SK-N-MC (cell line): ENCODE data around the gene ACKR2.
A peak's percentile ranks its signal among the peaks of the same experiment; 100 is the strongest.

Experiments
- EZH2 ChIP-seq: fragments of 200-600 bp; sonication (generic); IDR thresholded peaks from one replicate; pipeline ENCODE4 v1.6.1; 2017; ENCODE audit warnings: antibody characterized with exemption
- FOXP2 ChIP-seq: optimal IDR thresholded peaks from 2 replicates; pipeline ENCODE3; 2011; ENCODE audit warnings: mild to moderate bottlenecking, moderate library complexity; ENCODE audit not compliant: insufficient read depth; ENCODE audit errors: extremely low read length, control extremely low read depth
- POLR2AphosphoS5 ChIP-seq: IDR thresholded peaks from 2 replicates; pipeline ENCODE4 v1.6.1; 2012; ENCODE audit warnings: mild to moderate bottlenecking, low read depth, low read length, borderline replicate concordance

DNA sequence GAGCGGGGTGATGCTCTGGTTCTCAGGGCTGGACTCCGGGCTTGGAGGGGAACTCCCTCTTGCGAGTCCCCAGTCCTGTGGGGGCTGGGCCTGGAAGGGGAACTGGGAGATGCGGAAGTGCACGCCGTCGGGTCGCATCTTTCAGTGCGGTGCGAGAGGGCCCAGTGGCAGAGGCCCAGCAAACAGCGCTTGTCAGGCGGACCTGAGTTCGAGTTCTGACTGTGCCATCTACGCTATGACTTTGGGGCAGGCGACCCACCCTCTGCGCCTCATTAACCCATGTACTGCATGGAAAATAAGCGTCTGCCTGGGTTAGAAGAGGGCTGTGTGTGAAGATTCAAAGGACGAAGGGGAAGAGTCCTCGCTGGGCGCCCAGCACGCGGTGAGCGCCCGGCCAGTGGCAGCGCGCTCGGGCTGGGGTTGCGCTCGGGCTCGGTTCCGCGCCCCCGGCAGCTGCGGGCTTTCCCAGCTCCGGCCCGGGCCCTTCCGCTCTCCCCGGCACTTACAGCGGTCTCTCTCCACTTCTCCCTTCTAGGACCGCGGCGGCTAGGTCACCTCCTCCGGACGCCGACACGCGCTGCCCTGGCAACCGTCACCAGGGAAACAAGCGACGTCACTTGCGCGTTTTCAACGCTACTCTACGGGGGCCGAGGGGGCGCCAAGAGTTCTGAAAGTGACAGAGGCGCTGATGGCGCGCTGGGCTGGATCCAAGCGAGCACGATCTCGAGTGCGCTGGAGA, 36.4 kb upstream of the ACKR2 start, which contains the start of gene CCDC13:
- TF ChIP-seq EZH2 = no peak
- TF ChIP-seq POLR2AphosphoS5 = peak; percentile 42; the same call in 1 of the 2 replicates
- no peak for TF ChIP-seq FOXP2
